ENCODE results near the gene ADAMTS2.

- TF ChIP-seq POLR2A (IDR thresholded peaks at IDR 0.05; ENCODE audit: low read depth, low read length) (no peak), POLR2AphosphoS5 (IDR thresholded peaks at IDR 0.05; ENCODE audit: low read depth, low read length) (no peak)
These were observed 79.6 kb downstream of the ADAMTS2 start for GRCh38 chr5:179265514-179266290.

Data from GM12891 (cell line).